H1 (cell line): Measurements from ENCODE around the gene LRRTM3.

ENCODE experiments used
- BRCA1 ChIP-seq: IDR thresholded peaks from 2 replicates; pipeline ENCODE4 v1.6.1; 2012; ENCODE audit warnings: low read depth, low read length, improper control_type of control experiment
- CBX5 ChIP-seq: fragments of 300-800, 300-1000 bp; sonication (generic); IDR thresholded peaks from 2 replicates; pipeline ENCODE4 v1.7.1; 2016; ENCODE audit warnings: antibody characterized with exemption, low read length, low read depth
- CREB1 ChIP-seq: IDR thresholded peaks from 2 replicates; pipeline ENCODE4 v1.6.1; 2012; ENCODE audit warnings: inconsistent platforms
- EGR1 ChIP-seq: IDR thresholded peaks from 2 replicates; pipeline ENCODE4 v1.6.1; 2011; ENCODE audit warnings: low read depth, low read length, borderline replicate concordance
- EP300 ChIP-seq, 2 experiments: IDR thresholded peaks; 1 replicate in 1 of 2; 2 replicates in 1 of 2; pipeline ENCODE4 v1.6.1; 2011 to 2012; ENCODE audit warnings: low read depth in 2 of 2, low read length in 2 of 2, mild to moderate bottlenecking in 2 of 2, borderline replicate concordance in 1 of 2, inconsistent platforms in 1 of 2, moderate library complexity in 1 of 2
- EZH2 ChIP-seq: fragments of 200-600 bp; sonication (generic); IDR thresholded peaks from 2 replicates; pipeline ENCODE4 v1.7.1; 2012; ENCODE audit warnings: low read depth, mild to moderate bottlenecking, moderate library complexity, low read length, inconsistent platforms; ENCODE audit not compliant: severe bottlenecking
- FOSL1 ChIP-seq: IDR thresholded peaks from 2 replicates; pipeline ENCODE4 v1.6.1; 2011; ENCODE audit warnings: mild to moderate bottlenecking, low read depth, low read length, moderate library complexity; ENCODE audit not compliant: insufficient read depth
- JUND ChIP-seq: IDR thresholded peaks from 2 replicates; pipeline ENCODE4 v1.6.1; 2011; ENCODE audit warnings: mild to moderate bottlenecking, improper control_type of control experiment, low read length
- NRF1 ChIP-seq: IDR thresholded peaks from 2 replicates; pipeline ENCODE4 v1.6.1; 2011; ENCODE audit warnings: mild to moderate bottlenecking, low read depth, low read length, improper control_type of control experiment
- RAD21 ChIP-seq, 2 experiments: IDR thresholded peaks in 1 of 2; conservative IDR thresholded peaks in 1 of 2; 2 replicates each; pipeline ENCODE4 v1.6.1; 2011; ENCODE audit warnings: low read depth in 2 of 2, low read length in 2 of 2, improper control_type of control experiment in 1 of 2, inconsistent platforms in 1 of 2, mild to moderate bottlenecking in 1 of 2, moderate library complexity in 1 of 2
- SRF ChIP-seq: IDR thresholded peaks from 2 replicates; pipeline ENCODE4 v1.6.1; 2011; ENCODE audit warnings: mild to moderate bottlenecking, low read depth, low read length, moderate library complexity
- TAF1 ChIP-seq: IDR thresholded peaks from 2 replicates; pipeline ENCODE4 v1.6.1; 2011; ENCODE audit warnings: mild to moderate bottlenecking, low read depth, low read length
- TF ChIP-seq, protein P1 (sequence below), 3 experiments: IDR thresholded peaks; 1 replicate in 2 of 3; 2 replicates in 1 of 3; pipeline versions ENCODE4 v1.5.1 to v1.6.1; 2011; ENCODE audit warnings: low read length in 3 of 3, mild to moderate bottlenecking in 3 of 3, inconsistent platforms in 2 of 3, low read depth in 1 of 3, moderate library complexity in 1 of 3; ENCODE audit not compliant: insufficient read depth in 1 of 3; ENCODE audit errors: control extremely low read depth in 1 of 3
- TF ChIP-seq, protein P2 (sequence below): IDR thresholded peaks from 2 replicates; pipeline ENCODE4 v1.6.1; 2011; ENCODE audit warnings: low read length, improper control_type of control experiment

DNA sequence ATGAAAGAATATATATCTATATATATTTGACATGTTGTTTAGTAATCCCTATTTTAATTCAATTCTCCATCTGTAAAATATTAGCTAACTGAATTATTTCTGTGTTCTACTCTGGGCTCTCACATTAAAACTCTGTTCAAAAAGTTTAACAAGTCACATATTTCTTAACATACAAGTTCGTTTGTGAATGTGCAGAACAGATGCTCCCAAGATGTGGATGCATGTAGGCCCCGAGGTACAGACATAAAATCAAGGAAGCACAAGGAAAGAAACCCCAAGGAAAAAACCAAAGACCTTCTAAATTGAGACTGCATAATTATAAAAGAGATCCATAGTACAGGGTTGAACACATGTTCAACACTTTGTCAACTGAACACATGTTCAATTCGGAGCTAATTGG is 175.1 kb downstream of the LRRTM3 start:
- TF ChIP-seq BRCA1 (no peak), JUND (no peak), SRF (no peak), TAF1 (no peak), CBX5 (no peak), EP300 (IDR thresholded peaks at IDR 0.05; ENCODE audit: borderline replicate concordance in 1 of 2, low read depth in 2 of 2, low read length in 2 of 2) (no peak), CREB1 (no peak), RAD21 (IDR thresholded peaks at IDR 0.05 in 1 of 2, conservative IDR thresholded peaks at IDR 0.05 in 1 of 2; ENCODE audit: low read depth in 2 of 2, low read length in 2 of 2) (no peak), NRF1 (no peak), EZH2 (no peak), EGR1 (no peak), FOSL1 (no peak)
- TF ChIP-seq, protein P1, sequence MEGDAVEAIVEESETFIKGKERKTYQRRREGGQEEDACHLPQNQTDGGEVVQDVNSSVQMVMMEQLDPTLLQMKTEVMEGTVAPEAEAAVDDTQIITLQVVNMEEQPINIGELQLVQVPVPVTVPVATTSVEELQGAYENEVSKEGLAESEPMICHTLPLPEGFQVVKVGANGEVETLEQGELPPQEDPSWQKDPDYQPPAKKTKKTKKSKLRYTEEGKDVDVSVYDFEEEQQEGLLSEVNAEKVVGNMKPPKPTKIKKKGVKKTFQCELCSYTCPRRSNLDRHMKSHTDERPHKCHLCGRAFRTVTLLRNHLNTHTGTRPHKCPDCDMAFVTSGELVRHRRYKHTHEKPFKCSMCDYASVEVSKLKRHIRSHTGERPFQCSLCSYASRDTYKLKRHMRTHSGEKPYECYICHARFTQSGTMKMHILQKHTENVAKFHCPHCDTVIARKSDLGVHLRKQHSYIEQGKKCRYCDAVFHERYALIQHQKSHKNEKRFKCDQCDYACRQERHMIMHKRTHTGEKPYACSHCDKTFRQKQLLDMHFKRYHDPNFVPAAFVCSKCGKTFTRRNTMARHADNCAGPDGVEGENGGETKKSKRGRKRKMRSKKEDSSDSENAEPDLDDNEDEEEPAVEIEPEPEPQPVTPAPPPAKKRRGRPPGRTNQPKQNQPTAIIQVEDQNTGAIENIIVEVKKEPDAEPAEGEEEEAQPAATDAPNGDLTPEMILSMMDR (IDR thresholded peaks at IDR 0.05; ENCODE audit: control extremely low read depth in 1 of 3, insufficient read depth in 1 of 3, low read depth in 1 of 3, low read length in 3 of 3): no peak
- TF ChIP-seq, protein P2, sequence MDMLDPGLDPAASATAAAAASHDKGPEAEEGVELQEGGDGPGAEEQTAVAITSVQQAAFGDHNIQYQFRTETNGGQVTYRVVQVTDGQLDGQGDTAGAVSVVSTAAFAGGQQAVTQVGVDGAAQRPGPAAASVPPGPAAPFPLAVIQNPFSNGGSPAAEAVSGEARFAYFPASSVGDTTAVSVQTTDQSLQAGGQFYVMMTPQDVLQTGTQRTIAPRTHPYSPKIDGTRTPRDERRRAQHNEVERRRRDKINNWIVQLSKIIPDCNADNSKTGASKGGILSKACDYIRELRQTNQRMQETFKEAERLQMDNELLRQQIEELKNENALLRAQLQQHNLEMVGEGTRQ: no peak
